Cardiac fibroblast (primary cell): Measurements from ENCODE around the gene PTPRH.
"Not testable (repeated sequence)": the region's sequence is repeated elsewhere in the genome, so short reads cannot be mapped to it uniquely, and the experiment has no call there.

Source experiments
- DNase-seq, 2 donors: peaks; one replicate each; pipeline versions ENCODE4 v3.0.0 to v3.0.0-alpha.2; 2010; ENCODE audit warnings: low read depth in 2 of 2
- H3K4me3 ChIP-seq, 2 donors: replicated peaks in 1 of 2; 1 replicate in 1 of 2; 2 replicates in 1 of 2; pipeline ENCODE4 v1.5.1; 2011; ENCODE audit warnings: low read depth in 2 of 2, low read length in 2 of 2, mild to moderate bottlenecking in 2 of 2, moderate library complexity in 1 of 2
- CTCF ChIP-seq: IDR thresholded peaks from one replicate; pipeline ENCODE4 v1.5.1; 2011; ENCODE audit warnings: low read depth, mild to moderate bottlenecking, low read length, inconsistent platforms

Gene PTPRH

GRCh38 chr19:55172741-55173140 lies 36.6 kb downstream of the PTPRH start:
- no peak for TF ChIP-seq CTCF
- DNase-seq: peak; percentile 38 to 49
- H3K4me3 ChIP-seq: peak overlapping the region; percentile 15 to 48

GRCh38 chr19:55172318-55172717 lies 37.0 kb downstream of the PTPRH start:
- not testable (repeated sequence) for H3K4me3 ChIP-seq, DNase-seq

DNA sequence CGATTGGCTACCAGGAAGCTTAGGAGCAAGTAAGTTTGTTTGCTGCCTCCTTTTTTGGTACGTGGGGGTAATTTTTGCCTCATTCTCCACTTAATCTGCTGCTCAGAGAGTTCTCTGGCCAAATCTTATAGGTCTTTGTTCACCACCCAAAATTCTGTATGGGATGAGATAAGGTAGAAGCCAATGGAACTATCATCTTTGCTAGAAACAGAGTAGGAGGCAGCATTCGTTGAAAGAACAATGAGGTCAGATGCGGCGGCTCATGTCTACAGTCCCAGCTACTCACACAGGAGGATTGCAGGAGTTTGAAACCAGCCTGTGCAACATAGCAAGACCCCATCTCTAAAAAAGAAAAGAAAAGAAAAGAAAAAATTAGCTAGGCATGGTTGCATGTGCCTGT lies 37.9 kb downstream of the PTPRH start:
- no peak for TF ChIP-seq CTCF
- no peak for DNase-seq

GRCh38 chr19:55169136-55169535 lies 40.2 kb downstream of the PTPRH start:
- TF ChIP-seq CTCF: no peak
- no peak for DNase-seq
- no peak overlapping the region for H3K4me3 ChIP-seq

More for the DNA sequence above, 37.9 kb downstream of the PTPRH start:
- no peak overlapping the region for H3K4me3 ChIP-seq

GRCh38 chr19:55166530-55167268 lies 42.6 kb downstream of the PTPRH start, which contains the start of gene DNAAF3:
TSS of gene DNAAF3 (minus strand) at chr19:55166613. CDS start at chr19:55166413, 200 bp downstream.
- TF ChIP-seq CTCF: no peak
- H3K4me3 ChIP-seq: peak within 1 kb of the TSS; percentile 58 to 61
- peak; percentile 98 for DNase-seq

- H3K4me3 ChIP-seq: peak overlapping the region; percentile 58 to 61
- peak; percentile 77 to 79 for DNase-seq
- TF ChIP-seq CTCF: peak; percentile 67
These were observed 43.3 kb downstream of the PTPRH start for GRCh38 chr19:55165952-55166529.

- no peak for TF ChIP-seq CTCF
- DNase-seq: no peak
- no peak overlapping the region for H3K4me3 ChIP-seq
These were observed 47.6 kb downstream of the PTPRH start for GRCh38 chr19:55161571-55162322.
